ENCODE measurements around the gene ST3GAL3.

The ST3GAL3 gene

DNA sequence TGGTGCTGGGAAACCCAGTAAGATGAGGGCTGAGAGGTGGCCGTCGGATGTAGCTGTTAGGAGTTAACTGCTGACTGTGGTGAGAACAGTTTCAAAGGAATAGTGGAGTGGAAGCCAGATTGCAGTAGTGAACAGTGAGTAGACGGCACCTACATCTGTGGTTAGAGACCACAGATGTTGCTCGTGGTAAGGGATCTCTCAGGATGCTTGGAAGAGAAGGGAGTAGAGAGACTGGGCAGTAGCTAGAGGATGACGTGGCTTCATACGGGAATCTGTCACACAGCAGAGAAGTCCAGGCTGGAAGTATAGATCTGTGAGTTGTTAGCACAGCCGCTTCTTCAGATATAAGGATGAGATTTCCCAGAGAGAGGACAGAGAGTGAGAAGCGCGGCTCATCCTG lies 218.5 kb downstream of the ST3GAL3 start:
- DNase-seq = no peak

DNA sequence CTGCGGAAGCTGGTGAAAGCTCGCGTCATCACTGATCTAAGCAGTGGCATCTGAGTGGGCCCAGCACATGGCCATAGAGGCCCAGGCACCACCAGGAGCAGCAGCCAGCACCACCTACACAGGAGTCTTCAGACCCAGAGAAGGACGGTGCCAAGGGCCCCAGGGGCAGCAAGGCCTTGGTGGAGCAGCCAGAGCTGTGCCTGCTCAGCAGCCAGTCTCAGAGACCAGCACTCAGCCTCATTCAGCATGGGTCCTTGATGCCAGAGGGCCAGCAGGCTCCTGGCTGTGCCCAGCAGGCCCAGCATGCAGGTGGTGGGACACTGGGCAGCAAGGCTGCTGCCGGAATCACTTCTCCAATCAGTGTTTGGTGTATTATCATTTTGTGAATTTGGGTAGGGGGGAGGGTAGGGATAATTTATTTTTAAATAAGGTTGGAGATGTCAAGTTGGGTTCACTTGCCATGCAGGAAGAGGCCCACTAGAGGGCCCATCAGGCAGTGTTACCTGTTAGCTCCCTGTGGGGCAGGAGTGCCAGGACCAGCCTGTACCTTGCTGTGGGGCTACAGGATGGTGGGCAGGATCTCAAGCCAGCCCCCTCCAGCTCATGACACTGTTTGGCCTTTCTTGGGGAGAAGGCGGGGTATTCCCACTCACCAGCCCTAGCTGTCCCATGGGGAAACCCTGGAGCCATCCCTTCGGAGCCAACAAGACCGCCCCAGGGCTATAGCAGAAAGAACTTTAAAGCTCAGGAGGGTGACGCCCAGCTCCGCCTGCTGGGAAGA lies 223.0 kb downstream of the ST3GAL3 start:
- DNase-seq = no peak

DNA sequence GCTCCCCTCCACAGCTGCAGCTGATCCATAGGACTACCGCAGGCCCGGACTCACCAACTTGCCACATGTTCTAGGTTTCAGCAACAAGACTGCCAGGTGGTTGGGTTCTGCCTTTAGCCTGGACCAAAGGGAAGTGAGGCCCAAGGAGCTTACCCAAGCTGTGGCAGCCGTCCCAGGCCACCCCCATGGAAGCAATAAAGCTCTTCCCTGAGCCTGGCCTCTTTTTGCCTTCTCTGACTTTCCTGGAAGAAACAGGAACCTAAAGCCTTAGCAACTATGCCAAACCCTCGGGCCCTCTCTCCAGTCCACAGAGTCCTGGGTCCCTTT lies 223.6 kb downstream of the ST3GAL3 start:
- DNase-seq = no peak

DNA sequence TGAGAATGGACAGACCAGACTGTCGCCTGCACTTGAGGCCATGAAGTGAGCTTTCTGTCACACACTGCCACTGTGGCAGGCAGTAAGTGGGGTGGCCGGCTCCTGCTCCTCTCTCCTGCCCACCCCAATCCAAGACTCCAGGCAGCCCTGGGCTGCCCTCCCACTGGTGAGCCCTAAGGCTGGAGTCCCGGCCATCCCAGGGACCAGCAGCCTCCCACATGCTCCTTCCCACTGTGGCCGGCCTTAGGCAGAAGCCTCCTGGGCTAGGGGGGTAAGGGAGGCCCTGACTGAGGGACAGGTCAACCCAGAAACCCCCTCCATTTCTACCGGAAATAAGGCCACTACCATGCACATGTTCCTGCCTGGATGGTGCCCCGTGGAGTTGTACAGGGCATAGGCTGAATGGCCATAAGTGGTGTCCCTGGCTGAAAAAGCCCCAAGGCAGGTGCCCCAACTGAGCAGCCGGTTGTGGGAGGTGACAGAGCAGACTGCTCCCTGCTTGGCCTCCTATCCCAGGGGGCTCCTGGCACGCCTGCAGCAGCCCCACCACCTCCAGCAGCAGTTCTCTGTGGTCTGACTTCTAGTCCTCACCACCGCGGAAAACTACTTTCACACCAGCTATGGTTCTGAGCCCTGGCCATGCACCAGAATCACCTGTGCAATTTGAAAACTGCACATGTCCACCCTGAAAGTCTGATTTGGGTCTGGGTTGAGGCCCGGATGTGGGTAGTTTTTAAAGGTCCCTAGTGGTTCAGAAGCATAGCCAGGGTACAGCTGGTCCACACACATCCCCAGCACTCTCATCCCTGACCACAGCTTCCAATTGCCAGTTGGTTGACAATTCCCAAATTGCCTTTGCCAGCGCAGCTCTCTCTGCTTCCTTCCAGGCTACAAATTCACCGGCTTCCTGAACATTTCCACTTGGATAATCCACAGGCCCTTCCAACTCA lies 224.7 kb downstream of the ST3GAL3 start:
- no peak for DNase-seq

DNA sequence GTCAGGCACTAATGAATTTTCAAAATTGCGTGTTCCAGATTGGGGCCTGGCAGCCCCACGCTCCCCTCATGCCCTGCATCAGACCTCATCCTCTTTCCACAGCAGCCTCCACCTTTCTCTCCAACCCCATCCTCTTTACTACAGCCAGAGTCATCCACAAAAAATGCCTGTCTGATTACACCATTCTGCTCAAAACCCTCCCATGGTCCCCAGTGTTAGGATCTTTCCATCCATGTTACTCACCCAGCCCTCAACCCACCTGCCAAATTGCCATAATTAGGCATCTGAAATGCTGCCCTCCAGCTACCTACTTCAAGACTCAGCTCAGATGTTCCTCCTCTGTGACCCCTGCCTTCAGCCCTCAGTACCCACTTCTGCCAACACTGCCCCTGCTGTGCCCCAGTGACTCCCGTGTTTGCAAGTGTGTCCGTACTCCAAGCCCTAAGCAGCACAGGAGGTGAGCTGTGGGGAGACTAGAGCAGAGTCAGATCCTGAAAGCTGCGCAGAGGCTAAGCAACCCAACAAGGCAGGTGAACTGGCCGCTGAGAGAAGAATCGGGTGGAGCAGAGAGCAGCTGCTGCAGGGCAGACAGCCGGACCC lies 225.6 kb downstream of the ST3GAL3 start:
- DNase-seq = no peak

DNA sequence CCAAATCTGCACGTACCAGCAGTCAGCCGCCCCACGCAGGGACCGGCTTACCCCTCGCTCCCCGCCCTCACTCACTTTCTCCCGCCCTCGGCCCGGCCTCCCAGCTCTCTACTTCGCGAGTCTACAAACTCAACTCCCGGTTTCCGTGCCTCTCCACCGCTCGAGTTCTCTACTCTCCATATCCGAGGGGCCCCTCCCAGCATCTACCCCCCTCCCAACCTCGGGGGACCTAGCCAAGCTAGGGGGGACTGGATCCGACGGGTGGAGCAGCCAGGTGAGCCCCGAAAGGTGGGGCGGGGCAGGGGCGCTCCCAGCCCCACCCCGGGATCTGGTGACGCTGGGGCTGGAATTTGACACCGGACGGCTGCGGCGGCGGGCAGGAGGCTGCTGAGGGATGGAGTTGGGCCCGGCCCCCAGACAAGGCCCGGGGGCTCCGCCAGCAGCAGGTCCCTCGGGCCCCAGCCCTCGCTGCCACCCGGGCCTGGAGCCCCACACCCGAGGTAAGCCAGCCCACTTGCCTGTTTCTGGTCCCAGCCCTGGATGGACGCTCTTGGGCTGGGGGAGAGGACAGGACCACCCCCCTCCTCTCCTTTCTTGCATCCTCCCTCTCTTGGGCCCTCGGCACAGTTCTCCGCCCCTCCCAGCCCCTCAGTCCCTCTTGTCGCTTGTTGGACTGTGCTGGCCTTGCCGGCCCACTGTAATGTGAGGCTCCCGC lies 226.2 kb downstream of the ST3GAL3 start, which contains the start of gene ARTN:
ARTN (plus strand) TSS at position 416 of the 715 bp plus-strand sequence. CDS start 1,856 bp downstream, outside the sequence.
- DNase-seq = peak; percentile 71

DNA sequence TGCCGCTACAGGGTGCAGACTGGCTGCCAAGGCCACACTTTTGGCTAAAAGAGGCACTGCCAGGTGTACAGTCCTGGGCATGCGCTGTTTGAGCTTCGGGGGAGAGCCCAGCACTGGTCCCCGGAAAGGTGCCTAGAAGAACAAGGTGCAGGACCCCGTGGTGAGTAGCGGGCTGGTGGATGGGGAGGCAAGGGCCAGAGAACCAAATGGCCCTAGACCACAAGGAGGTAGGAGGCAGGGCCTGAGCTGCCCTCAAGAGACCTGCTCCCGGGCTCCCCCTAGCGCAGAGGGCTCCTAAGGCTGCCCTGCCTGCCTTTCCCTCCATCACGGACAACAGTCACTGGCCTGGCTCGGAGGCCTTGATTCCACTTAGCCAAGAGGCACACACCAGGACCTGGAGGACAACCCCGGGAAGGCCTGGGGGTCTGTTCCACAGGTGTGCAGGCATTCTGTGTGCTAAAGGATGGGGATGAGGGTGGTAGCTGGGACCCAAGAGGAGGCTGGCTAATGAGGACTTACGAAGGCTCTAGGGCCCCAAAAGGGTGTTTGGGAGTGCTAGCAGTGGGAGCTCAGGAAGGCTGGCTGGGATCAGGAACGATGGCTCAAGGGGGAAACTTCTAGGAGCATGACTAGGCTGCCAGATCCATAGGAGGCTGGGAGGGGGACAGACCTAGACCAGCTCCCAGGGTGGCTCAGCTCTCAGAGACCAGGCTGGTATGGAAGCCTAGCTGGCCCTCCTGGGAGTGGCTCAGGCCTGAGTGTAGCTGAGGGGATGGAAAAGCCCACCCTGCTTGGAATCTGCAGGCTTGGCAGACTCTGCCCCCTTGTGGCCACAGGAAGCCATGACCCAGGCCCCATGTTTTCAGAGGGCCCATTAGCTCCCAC lies 227.0 kb downstream of the ST3GAL3 start:
- peak; percentile 55 for DNase-seq

DNA sequence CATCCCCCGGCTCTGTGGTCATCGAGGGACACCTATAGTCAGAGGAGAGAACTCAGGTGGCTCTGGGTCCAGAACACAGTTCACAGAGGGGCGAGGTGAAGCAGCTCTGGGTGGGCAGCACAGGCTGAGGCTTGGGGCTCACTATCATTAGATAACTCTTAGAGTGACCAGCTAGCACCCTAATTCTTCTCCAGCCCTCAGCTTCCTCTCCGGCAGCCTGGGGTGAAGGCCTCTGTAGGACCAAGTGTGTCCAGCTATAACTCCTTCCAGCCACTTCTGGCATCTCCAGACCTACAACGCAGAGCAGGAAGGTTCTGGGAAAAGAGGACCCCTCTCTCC lies 227.6 kb downstream of the ST3GAL3 start:
- no peak for DNase-seq

DNA sequence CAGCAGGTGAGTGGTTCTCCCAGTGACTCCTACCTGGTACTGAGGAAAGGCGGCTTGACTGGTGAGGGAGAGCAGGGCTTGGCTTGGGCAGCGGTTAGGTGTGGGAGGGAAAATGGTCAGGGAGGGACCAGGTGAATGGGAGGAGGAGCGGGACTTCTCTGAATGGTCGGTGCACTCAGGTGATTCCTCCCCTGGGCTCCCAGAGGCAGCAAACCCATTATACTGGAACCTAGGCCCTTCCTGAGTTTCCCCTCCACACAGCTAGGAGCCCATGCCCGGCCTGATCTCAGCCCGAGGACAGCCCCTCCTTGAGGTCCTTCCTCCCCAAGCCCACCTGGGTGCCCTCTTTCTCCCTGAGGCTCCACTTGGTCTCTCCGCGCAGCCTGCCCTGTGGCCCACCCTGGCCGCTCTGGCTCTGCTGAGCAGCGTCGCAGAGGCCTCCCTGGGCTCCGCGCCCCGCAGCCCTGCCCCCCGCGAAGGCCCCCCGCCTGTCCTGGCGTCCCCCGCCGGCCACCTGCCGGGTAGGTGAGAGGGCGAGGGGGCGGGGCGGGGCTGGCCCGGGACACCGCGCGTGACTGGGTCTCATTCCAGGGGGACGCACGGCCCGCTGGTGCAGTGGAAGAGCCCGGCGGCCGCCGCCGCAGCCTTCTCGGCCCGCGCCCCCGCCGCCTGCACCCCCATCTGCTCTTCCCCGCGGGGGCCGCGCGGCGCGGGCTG lies 228.5 kb downstream of the ST3GAL3 start:
- no peak for DNase-seq

DNA sequence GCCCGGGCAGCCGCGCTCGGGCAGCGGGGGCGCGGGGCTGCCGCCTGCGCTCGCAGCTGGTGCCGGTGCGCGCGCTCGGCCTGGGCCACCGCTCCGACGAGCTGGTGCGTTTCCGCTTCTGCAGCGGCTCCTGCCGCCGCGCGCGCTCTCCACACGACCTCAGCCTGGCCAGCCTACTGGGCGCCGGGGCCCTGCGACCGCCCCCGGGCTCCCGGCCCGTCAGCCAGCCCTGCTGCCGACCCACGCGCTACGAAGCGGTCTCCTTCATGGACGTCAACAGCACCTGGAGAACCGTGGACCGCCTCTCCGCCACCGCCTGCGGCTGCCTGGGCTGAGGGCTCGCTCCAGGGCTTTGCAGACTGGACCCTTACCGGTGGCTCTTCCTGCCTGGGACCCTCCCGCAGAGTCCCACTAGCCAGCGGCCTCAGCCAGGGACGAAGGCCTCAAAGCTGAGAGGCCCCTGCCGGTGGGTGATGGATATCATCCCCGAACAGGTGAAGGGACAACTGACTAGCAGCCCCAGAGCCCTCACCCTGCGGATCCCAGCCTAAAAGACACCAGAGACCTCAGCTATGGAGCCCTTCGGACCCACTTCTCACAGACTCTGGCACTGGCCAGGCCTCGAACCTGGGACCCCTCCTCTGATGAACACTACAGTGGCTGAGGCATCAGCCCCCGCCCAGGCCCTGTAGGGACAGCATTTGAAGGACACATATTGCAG lies 229.3 kb downstream of the ST3GAL3 start:
- no peak for DNase-seq

DNA sequence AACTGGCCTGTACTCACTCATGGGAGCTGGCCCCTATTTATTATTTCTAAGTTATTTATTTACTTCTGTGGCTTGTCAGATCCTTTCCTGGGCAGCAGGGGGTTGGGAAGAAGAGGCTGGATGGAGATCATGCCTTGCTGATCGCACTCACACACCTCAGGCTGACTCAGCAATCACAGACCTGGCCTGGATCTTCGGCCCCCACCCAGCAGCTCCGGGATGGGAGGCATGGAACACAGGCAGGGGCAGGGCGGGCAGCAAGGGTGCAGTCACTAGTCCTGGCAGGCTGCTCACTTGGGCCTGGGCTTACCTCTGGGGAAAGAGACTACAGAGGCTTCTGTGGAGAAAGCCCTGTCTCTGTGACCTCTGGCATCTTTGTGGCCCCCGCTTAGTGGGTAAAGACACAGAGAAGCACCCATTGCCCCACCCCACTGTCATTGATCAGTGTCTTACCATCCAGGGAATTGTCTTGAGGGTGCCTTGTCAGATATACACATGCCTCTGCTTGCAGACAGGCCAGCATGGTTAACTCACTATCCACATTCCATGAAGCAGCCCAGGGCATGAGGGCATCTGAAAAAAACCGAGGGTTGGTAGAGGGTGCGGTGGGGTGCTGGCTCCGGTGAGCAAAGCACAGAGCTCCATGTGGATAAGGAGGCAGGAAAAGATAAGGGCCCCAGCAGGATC lies 230.0 kb downstream of the ST3GAL3 start:
- no peak for DNase-seq

DNA sequence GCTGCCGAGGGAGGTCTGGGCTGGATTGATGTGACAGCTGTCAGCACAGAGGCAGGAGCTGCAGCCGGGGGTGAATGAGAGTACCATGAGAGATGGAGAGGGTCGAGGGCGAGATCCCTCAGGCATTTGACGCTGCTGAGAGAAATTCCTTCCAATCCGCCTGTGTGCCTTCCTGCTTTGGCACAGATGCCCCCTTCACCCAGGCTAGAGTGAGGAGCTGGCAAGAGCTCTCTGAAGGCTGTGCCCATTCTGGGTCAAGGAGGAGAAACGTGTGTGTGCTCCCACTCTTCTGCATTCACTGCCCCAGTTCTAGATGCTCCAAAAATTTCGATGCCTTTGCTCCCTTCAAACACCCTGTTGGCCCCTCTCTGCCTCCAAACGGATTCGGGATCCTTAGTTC lies 231.0 kb downstream of the ST3GAL3 start:
- DNase-seq = no peak

DNA sequence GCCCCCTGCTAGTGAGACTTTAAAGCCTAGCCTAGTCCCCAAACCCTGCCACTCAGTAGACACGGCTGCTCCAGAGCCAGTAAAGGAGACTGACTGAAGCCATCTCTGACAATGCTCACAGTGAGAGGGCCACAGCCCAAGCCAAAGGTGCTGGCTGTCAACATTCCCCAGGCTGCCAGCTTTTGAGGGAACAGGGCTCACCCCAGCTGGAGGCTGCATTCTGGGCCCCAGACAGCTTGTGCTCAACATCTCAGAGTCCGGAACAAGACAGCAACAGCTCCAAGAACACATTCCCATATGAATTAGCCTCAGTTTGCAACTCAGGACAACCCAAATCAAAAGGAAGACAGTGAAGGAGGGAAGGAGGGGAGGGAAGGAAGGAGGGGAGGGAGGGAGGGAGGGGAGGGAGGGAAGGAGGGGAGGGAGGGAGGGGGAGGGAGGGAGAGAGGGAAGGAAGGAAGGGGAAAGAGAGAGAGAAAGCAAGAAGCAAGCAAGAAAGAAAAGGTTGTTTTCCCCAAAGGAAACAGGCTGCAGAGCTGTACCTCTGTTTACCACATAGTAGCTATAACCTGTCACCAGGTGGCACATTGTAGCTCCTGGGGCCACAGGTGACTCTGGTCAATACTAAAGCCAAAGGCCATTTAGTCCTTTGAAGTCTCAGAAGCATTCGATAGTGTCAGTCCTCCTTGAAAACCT lies 231.7 kb downstream of the ST3GAL3 start:
- DNase-seq = no peak

DNA sequence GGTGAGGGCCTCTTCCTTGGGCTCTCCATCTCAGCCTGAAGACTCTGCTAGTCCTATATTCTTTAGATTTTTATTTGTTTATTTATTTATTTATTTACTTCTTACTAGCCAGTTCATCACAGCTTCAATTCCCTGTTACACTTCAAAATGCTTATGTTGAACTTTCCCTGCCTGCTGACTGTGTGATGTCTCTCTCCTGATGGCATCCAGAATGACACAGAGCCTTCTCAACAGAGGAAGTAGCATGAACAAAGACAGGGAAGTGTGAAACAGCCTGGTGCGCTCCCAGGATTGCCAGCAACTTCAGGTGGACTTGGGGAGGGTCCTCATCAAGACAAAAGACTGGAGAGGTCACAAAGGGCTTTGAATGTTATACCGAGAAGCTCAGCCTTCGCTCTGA lies 235.1 kb downstream of the ST3GAL3 start:
- no peak for DNase-seq

DNA sequence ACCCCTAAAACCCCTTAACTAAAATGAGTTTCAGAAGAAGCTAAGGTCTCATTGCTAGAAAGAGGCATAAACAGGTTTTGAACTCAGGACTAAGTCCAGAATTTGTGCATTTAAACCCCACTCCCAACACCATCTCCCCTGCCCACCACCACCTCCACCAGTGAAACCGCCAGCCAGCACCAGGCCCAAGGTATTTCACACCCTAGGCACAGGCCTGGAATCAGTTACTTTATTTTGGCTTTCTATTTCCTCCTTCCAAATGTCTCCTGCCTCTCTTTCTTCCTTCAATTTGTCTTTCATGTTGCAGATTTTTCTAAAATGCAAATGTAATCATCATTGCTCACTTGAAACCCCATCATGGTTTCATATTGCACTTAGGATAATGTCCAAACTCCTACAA lies 237.5 kb downstream of the ST3GAL3 start:
- DNase-seq = no peak

DNA sequence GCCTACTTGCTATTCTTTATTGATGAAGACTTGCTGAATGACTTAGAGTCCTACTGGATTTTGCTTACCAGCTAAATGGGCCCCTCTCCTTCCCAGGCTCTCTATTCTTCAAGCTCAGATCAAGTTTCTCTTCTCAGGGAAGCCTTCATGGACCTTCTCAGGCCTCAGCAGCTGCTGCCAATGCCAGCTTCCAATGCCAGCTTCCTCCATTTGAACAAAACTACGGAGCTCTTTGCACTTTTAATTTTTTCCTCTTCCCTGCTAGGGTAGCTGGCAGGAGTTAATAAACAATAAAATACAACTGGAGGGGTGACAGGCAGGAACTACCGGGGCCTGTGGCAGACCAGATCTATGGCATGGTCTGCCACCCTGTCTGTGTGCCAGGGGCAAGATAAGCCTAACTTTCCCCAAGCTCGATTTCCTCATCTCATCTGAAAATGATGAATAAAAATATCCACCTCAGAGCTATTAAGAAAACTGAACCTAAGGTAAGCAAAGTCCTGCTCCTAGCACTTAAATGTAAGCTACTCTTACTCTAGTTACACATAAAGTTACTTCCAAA lies 238.4 kb downstream of the ST3GAL3 start:
- no peak for DNase-seq

DNA sequence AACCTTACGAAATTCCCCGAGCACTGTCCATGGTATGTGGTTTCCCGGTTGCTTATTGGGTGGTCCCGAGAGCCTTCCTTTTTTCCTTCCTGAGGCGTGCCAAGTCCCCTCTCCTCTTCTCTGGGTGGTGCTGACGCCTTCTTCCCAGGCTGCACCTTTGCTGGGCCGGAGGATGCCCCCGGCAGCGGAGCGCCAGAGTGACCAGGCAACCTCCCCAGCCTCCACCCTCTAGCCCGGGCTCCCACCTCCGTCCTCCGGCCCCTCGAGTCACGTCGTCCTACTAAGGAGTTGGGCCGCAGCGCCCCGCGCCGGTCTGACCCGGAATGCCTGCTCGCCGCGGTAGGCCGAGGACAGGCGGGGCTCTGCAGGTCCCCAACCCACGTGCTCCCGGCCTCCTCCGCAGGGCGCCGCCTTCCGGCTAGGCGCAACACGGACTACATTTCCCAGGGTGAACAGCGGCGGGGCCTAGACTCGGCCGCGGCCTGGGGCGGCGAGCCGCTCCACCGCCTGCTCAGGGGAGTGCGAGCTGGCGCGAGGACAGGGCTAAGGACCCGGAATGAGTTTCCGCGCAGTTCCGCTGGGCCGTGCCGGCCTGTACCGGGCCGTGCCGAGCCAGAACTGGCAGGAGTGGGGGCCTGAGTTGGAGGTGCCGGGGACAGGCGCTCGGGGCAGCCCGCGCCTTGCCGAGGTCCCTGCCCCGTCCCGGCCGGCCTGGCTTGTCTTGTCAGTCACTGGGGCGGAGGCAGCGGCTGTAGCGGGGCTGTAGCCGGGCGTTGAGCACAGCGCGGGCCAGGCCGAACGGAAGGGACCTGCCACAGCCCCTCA lies 239.1 kb downstream of the ST3GAL3 start, which contains the start of gene IPO13:
IPO13 (plus strand) TSS at position 715 of the 825 bp plus-strand sequence. CDS start 651 bp downstream, outside the sequence.
- peak; percentile 93 for DNase-seq

Data from NCI-H2171 (cell line).